ENCODE results near the gene ITPA. TPM values are rescaled to one million over a fixed set of nuclear protein-coding genes. Genes with fewer than 3 reads are reported as not detected.
"Not testable (repeated sequence)": the region's sequence is repeated elsewhere in the genome, so short reads cannot be mapped to it uniquely, and the experiment has no call there.

Gene ITPA
- total RNA-seq, 2 donors from 2014 or later, result 35.1 to 35.7 TPM

DNA sequence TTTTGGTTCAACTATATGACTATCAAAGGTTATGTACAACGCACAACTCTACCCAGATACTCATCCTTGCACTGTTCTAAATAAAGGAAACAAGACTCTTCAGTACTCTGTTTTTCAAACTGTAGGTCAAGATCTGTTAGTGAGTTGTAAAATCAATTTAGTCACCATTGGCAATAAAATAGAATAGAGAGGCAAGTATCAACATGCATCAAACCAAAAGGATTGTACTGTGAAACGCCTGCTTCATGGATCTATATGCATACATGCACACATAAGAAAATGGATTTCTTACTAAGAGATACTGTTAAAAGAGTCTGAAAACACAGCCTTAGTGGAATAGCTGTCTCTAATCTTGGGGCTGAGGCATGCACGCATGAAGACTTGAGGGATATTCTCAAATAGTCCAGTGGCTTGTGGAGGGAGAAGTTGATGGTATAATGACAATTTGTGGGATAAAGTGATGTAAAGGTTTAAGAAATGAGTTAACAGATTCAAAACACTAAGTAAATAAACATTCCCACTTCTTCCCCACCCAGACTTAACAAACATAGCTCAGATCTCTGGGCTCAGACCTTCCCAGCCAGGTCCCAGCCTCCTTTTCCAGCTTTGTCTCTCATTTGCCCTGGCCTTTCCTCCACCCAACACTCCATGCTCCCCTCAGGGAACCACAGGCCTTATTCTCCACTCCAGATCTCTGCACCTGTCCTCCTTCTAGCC is 25.2 kb upstream of the ITPA start:
- TF ChIP-seq, protein P1, sequence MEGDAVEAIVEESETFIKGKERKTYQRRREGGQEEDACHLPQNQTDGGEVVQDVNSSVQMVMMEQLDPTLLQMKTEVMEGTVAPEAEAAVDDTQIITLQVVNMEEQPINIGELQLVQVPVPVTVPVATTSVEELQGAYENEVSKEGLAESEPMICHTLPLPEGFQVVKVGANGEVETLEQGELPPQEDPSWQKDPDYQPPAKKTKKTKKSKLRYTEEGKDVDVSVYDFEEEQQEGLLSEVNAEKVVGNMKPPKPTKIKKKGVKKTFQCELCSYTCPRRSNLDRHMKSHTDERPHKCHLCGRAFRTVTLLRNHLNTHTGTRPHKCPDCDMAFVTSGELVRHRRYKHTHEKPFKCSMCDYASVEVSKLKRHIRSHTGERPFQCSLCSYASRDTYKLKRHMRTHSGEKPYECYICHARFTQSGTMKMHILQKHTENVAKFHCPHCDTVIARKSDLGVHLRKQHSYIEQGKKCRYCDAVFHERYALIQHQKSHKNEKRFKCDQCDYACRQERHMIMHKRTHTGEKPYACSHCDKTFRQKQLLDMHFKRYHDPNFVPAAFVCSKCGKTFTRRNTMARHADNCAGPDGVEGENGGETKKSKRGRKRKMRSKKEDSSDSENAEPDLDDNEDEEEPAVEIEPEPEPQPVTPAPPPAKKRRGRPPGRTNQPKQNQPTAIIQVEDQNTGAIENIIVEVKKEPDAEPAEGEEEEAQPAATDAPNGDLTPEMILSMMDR (IDR thresholded peaks at IDR 0.05), result no peak
- Histone ChIP-seq H3K36me3 (peaks cover 3% of the 10 kb centered on the region), H3K9me3 (no peaks in the 10 kb centered on the region), H3K27me3 (replicated peaks; ENCODE audit: insufficient read depth) (no peaks in the 10 kb centered on the region), H3K27ac (no peak overlapping the region), H3K4me3 (no peak overlapping the region), H3K4me1 (ENCODE audit: control insufficient read depth in 1 of 2, low read depth in 2 of 2) (no peaks in the 10 kb centered on the region)
- DNase-seq (ENCODE audit: low spot score) (no peak), ATAC-seq (ENCODE audit: insufficient number of reproducible peaks, low FRiP score, low read depth) (no peak)

DNA sequence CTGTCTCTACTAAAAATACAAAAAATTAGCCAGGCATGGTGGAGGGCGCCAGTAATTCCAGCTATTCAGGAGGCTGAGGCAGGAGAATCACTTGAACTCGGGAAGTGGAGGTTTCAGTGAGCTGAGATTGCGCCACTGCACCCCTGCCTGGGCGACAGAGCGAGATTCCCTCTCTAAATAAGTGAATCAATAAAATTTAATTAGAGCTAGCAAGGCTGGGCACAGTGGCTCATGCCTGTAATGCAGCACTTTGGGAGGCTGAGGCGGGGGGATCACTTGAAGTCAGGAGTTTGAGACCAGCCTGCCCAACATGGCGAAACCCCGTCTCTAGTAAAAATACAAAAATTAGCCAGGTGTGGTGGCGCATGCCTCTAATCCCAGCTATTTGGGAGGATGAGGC is 21.4 kb upstream of the ITPA start:
- H3K27ac ChIP-seq; ATAC-seq (ENCODE audit: insufficient number of reproducible peaks, low FRiP score, low read depth); H3K4me3 ChIP-seq; DNase-seq (ENCODE audit: low spot score); H3K4me1 ChIP-seq (ENCODE audit: control insufficient read depth in 1 of 2, low read depth in 2 of 2); H3K27me3 ChIP-seq (replicated peaks; ENCODE audit: insufficient read depth); H3K9me3 ChIP-seq: not testable (repeated sequence)
- peaks cover 36% of the 10 kb centered on the region for H3K36me3 ChIP-seq

GRCh38 chr20:3188823-3189413 is 20.4 kb upstream of the ITPA start:
- H3K36me3 ChIP-seq, result peaks cover 46% of the 10 kb centered on the region
- ATAC-seq (ENCODE audit: insufficient number of reproducible peaks, low FRiP score, low read depth) (no peak), DNase-seq (ENCODE audit: low spot score) (no peak)
- no peaks in the 10 kb centered on the region for H3K9me3 ChIP-seq
- no peaks in the 10 kb centered on the region for H3K4me1 ChIP-seq (ENCODE audit: control insufficient read depth in 1 of 2, low read depth in 2 of 2)
- no peak overlapping the region for H3K4me3 ChIP-seq
- TF ChIP-seq, protein P1 (IDR thresholded peaks at IDR 0.05), result no peak
- H3K27ac ChIP-seq, result no peak overlapping the region
- no peaks in the 10 kb centered on the region for H3K27me3 ChIP-seq (replicated peaks; ENCODE audit: insufficient read depth)

DNA sequence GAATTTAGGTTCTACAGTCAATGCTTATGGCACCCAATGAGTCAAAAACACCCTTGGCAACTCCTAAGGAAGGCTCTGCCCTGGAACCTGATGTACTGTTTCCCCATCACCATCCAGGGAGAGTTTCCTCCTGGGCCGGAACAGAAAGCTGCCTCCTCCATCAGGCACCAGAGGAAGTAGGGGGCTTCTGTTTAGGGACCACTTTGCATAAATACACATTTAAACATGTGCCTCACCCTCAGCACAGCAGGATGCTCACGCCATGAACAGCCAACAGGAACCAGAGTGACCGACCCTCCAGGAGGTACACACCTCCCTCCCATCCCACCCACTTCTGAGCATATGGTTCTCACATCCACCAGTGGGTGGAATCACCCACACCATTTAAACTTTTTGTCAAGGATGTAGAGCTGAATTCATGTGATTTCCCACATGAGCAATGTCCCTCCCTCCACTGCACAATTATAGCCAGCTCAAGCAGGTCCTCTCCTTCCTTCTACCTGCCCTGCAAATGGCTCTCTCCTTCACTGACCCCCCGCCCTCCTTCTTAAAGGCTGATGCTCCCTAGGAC is 19.7 kb upstream of the ITPA start:
- DNase-seq (ENCODE audit: low spot score) (no peak), ATAC-seq (ENCODE audit: insufficient number of reproducible peaks, low FRiP score, low read depth) (no peak)
- no peaks in the 10 kb centered on the region for H3K27me3 ChIP-seq (replicated peaks; ENCODE audit: insufficient read depth)
- H3K36me3 ChIP-seq, result peaks cover 53% of the 10 kb centered on the region
- H3K9me3 ChIP-seq, result no peaks in the 10 kb centered on the region
- no peak overlapping the region for H3K27ac ChIP-seq
- no peaks in the 10 kb centered on the region for H3K4me1 ChIP-seq (ENCODE audit: control insufficient read depth in 1 of 2, low read depth in 2 of 2)
- TF ChIP-seq, protein P1 (IDR thresholded peaks at IDR 0.05), result no peak
- H3K4me3 ChIP-seq, result no peak overlapping the region

- H3K36me3 ChIP-seq, result peaks cover 64% of the 10 kb centered on the region
- H3K27me3 ChIP-seq (replicated peaks; ENCODE audit: insufficient read depth), result no peaks in the 10 kb centered on the region
- no peaks in the 10 kb centered on the region for H3K4me1 ChIP-seq (ENCODE audit: control insufficient read depth in 1 of 2, low read depth in 2 of 2)
- H3K9me3 ChIP-seq, result no peaks in the 10 kb centered on the region
- ATAC-seq (ENCODE audit: insufficient number of reproducible peaks, low FRiP score, low read depth), result no peak
- DNase-seq (ENCODE audit: low spot score), result no peak
- no peak overlapping the region for H3K4me3 ChIP-seq
- TF ChIP-seq, protein P1 (IDR thresholded peaks at IDR 0.05), result no peak
- H3K27ac ChIP-seq, result no peak overlapping the region
These were observed 18.6 kb upstream of the ITPA start for GRCh38 chr20:3190681-3191111.

Data from thoracic aorta (tissue), 2 donors.